CD4-positive, alpha-beta T cell (primary cell): ENCODE measurements around the gene ROCK2. TPM values are rescaled to one million over a fixed set of nuclear protein-coding genes. Genes with fewer than 3 reads are reported as not detected.

Source experiments
- ATAC-seq: fragments of 200-7000 bp; cut with Tn5 transposase; one replicate; pipeline ENCODE4 v1.10.0; 2022; ENCODE audit warnings: mild to moderate bottlenecking; ENCODE audit not compliant: poor library complexity
- CTCF ChIA-PET: fragments of 350-600 bp; sonication (Branson Sonifier 250); formaldehyde crosslinking; loops from one replicate; lab custom pipeline; 2021; ENCODE audit warnings: antibody characterized with exemption, inconsistent platforms; lab: Charles Lee
- POLR2A ChIA-PET: fragments of 350-600 bp; sonication (Branson Sonifier 250); formaldehyde crosslinking; loops from one replicate; lab custom pipeline; 2021; ENCODE audit warnings: antibody characterized with exemption, inconsistent platforms; lab: Charles Lee
- DNase-seq, 14 experiments: peaks; one replicate each; pipeline ENCODE4 v3.0.0-alpha.2; 2013 to 2020; ENCODE audit warnings: mixed read lengths in 2 of 14
- H3K27ac ChIP-seq, 2 donors: one replicate each; pipeline versions ENCODE4 v1.5.1 to v1.7.0; 2013; ENCODE audit warnings: low read length in 2 of 2, low read depth in 1 of 2, mild to moderate bottlenecking in 1 of 2
- H3K27me3 ChIP-seq, 2 experiments: 1 replicate in 1 of 2; 2 replicates in 1 of 2; pipeline versions ENCODE4 v1.6.1 to v1.7.0; 2013; ENCODE audit warnings: low read length in 2 of 2, control low read depth in 1 of 2, mild to moderate bottlenecking in 1 of 2, moderate library complexity in 1 of 2; ENCODE audit not compliant: insufficient read depth in 2 of 2, control insufficient read depth in 1 of 2
- H3K36me3 ChIP-seq: one replicate; pipeline ENCODE4 v1.6.1; 2013; ENCODE audit warnings: low read length, control low read depth; ENCODE audit not compliant: insufficient read depth
- H3K4me1 ChIP-seq: one replicate; pipeline ENCODE4 v1.6.1; 2013; ENCODE audit warnings: low read length, control low read depth; ENCODE audit not compliant: insufficient read depth
- H3K4me3 ChIP-seq: one replicate; pipeline ENCODE4 v1.5.1; 2013; ENCODE audit warnings: mild to moderate bottlenecking, low read length, moderate library complexity
- H3K9me3 ChIP-seq, 2 experiments: 1 replicate in 1 of 2; 2 replicates in 1 of 2; pipeline versions ENCODE4 v1.6.1 to v1.7.0; 2013; ENCODE audit warnings: low read length in 2 of 2, mild to moderate bottlenecking in 2 of 2, control low read depth in 1 of 2, moderate library complexity in 1 of 2; ENCODE audit not compliant: control insufficient read depth in 1 of 2, insufficient read depth in 1 of 2
- H3K27ac Mint-ChIP-seq: one replicate; pipeline ENCODE4 v1.8.0; 2020; ENCODE audit warnings: mixed read lengths
- H3K27me3 Mint-ChIP-seq: one replicate; pipeline ENCODE4 v1.8.0; 2021; ENCODE audit warnings: mixed read lengths
- H3K36me3 Mint-ChIP-seq: one replicate; pipeline ENCODE4 v1.8.0; 2021; ENCODE audit warnings: low read depth, mixed read lengths
- H3K4me1 Mint-ChIP-seq: one replicate; pipeline ENCODE4 v1.8.0; 2021; ENCODE audit warnings: low read depth, mixed read lengths
- H3K4me3 Mint-ChIP-seq: one replicate; pipeline ENCODE4 v1.8.0; 2020; ENCODE audit warnings: mild to moderate bottlenecking, mixed read lengths
- H3K9me3 Mint-ChIP-seq: one replicate; pipeline ENCODE4 v1.8.0; 2020; ENCODE audit warnings: mixed read lengths
- CTCF ChIP-seq: fragments of 200-600 bp; IDR thresholded peaks from one replicate; pipeline ENCODE4 v1.8.0; 2022; ENCODE audit warnings: antibody characterized with exemption, mild to moderate bottlenecking
- intact Hi-C, 2 experiments: fragments of 100-400 bp; cut with DNase I in 1 of 2; cut with micrococcal nuclease in 1 of 2; formaldehyde crosslinking; loops; one replicate each; pipeline versions ENCODE4 v1.15.1 to v1.9.0; 2023 to 2025; cut with DNase I, micrococcal nuclease
- total RNA-seq, 174 experiments: library from RNA in 2 of 174; stranded (reverse) in 2 of 174; gene quantifications; one replicate each; pipeline ENCODE4 v1.2.3 and lab custom pipeline; 2021 to 2026

ROCK2 gene
- total RNA-seq, 2 experiments from 2014 or later, result 6.9 to 9.4 TPM

DNA sequence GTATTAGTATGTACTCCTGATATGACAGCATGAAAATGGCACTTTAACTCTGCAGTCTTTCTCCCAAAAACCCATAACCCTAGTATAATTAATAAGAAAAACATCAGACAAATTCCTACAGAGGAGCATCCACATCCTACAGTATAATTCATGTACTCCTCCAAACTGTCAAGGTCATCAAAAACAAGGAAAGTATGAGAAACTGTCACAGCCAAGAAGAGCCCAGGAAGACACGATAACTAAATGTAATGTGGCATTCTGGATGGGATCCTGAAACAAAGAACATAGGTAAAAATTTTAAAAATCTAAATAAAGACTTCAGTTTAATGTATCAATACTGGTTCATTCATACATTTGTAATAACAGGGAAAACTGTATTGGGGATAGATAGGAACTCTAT is 100.9 kb downstream of the ROCK2 start:
- Mint-ChIP-seq H3K9me3 (no peaks in the 10 kb centered on the region), H3K4me1 (peaks cover 8% of the 10 kb centered on the region), H3K4me3 (no peak overlapping the region), H3K27me3 (no peaks in the 10 kb centered on the region), H3K27ac (no peak overlapping the region), H3K36me3 (peaks cover 34% of the 10 kb centered on the region)
- Histone ChIP-seq H3K4me1 (no peaks in the 10 kb centered on the region), H3K36me3 (no peaks in the 10 kb centered on the region), H3K27ac (no peak overlapping the region), H3K9me3 (no peaks in the 10 kb centered on the region), H3K4me3 (no peak overlapping the region), H3K27me3 (no peaks in the 10 kb centered on the region)
- intact Hi-C loops, result no loop called here
- POLR2A ChIA-PET, result no interaction called here
- DNase-seq (no peak), ATAC-seq (no peak)
- no peak for TF ChIP-seq CTCF
- CTCF ChIA-PET, result no interaction called here

DNA sequence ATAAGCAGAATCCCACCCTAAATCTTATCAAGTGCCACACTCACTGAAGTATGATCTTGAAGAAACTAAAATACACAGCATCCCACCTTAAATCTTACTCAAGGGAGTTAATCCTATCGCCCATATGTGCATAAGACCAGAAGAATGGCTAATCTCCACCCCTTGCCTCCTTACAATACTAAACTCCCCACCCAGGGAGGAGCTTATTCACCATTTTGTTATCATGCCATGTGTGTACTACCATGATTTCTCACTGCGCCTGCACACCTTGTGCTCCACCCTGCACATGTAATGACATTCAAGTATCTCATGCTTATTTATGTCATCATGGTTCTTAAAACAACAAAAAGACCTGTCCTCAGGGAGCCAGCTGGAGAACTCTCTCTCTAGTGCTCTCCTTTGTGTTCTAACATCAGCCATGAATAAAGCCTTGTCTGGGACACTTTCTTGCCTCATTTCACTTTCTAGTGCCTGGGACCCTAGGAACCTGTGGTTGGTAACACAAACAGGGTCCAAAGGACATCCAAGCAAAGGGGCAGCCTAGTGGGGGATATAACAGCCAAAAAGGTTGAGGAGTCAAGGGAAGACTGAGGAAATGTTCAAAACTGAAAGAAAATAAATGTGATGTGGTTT is 101.8 kb downstream of the ROCK2 start:
- Mint-ChIP-seq H3K4me3 (no peak overlapping the region), H3K27me3 (no peaks in the 10 kb centered on the region)
- no peak for TF ChIP-seq CTCF

DNA sequence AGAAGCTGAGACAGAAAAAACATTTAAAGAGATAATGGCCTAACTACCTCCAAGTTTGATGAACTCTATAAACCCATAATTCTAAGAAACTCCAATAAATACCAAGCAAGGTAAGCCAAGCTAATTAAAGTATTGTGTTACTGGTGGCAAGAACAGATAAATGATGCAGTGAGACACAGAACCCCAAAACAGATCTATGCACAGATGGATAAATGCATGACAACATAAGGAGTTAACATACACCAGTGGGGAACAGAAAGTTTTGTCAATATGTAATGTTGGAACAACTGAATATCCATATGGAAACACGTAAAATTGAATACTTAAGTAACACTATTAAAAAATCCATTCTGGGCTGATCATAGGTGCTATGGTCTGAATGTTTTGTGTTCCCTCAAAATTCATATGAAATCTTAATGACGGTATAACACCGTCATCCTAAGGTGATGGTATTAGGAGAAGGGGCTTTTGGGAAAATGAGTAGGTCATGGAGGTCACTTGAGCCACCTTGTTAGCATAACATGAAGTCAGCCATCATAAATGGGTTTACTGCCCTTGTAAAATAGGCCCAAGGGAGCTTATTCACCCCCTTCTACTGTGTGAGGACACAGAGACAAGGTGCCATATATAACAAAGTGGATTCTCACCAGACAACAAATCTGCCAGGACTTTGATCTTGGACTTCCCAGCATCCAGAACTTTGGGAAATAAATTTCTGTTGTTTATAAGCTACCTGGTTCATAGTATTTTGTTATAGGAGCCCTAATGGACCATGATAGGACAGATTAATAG is 102.8 kb downstream of the ROCK2 start:
- intact Hi-C loops, result no loop called here
- H3K9me3 ChIP-seq, result no peaks in the 10 kb centered on the region
- no peak overlapping the region for H3K27ac ChIP-seq
- no peaks in the 10 kb centered on the region for H3K27me3 ChIP-seq
- ChIA-PET CTCF (interaction anchor here (0.6 to 1.2 kb wide), 2 partner anchors 30 to 54 kb away, joined by 3 read pairs; no protein-coding TSS in a partner anchor), POLR2A (interaction anchor here (0.5 kb wide), 1 partner anchor 538 kb away, joined by 3 read pairs; no protein-coding TSS in a partner anchor)
- H3K4me3 Mint-ChIP-seq, result no peak overlapping the region
- no peaks in the 10 kb centered on the region for H3K36me3 ChIP-seq
- no peak overlapping the region for H3K4me3 ChIP-seq
- no peak for ATAC-seq
- no peaks in the 10 kb centered on the region for H3K27me3 Mint-ChIP-seq
- H3K9me3 Mint-ChIP-seq, result no peaks in the 10 kb centered on the region
- H3K36me3 Mint-ChIP-seq, result peaks cover 21% of the 10 kb centered on the region
- TF ChIP-seq CTCF, result no peak
- no peaks in the 10 kb centered on the region for H3K4me1 ChIP-seq
- no peak overlapping the region for H3K27ac Mint-ChIP-seq
- no peak for DNase-seq
- peaks cover 4% of the 10 kb centered on the region for H3K4me1 Mint-ChIP-seq

More for the DNA sequence above, 101.8 kb downstream of the ROCK2 start:
- Histone ChIP-seq H3K4me3 (no peak overlapping the region), H3K4me1 (no peaks in the 10 kb centered on the region), H3K9me3 (no peaks in the 10 kb centered on the region), H3K36me3 (no peaks in the 10 kb centered on the region), H3K27me3 (no peaks in the 10 kb centered on the region), H3K27ac (no peak overlapping the region)
- Mint-ChIP-seq H3K36me3 (peaks cover 31% of the 10 kb centered on the region), H3K4me1 (peaks cover 8% of the 10 kb centered on the region), H3K9me3 (no peaks in the 10 kb centered on the region), H3K27ac (no peak overlapping the region)
- CTCF ChIA-PET, result interaction anchor here (1.2 kb wide), 1 partner anchor 31 kb away, joined by 3 read pairs; no protein-coding TSS in a partner anchor
- intact Hi-C loops, result no loop called here
- no peak for ATAC-seq
- no peak for DNase-seq
- POLR2A ChIA-PET, result no interaction called here
